ENCODE results near the gene SPOCK1.
"Not testable (repeated sequence)": the region's sequence is repeated elsewhere in the genome, so short reads cannot be mapped to it uniquely, and the experiment has no call there.

Gene SPOCK1

DNA sequence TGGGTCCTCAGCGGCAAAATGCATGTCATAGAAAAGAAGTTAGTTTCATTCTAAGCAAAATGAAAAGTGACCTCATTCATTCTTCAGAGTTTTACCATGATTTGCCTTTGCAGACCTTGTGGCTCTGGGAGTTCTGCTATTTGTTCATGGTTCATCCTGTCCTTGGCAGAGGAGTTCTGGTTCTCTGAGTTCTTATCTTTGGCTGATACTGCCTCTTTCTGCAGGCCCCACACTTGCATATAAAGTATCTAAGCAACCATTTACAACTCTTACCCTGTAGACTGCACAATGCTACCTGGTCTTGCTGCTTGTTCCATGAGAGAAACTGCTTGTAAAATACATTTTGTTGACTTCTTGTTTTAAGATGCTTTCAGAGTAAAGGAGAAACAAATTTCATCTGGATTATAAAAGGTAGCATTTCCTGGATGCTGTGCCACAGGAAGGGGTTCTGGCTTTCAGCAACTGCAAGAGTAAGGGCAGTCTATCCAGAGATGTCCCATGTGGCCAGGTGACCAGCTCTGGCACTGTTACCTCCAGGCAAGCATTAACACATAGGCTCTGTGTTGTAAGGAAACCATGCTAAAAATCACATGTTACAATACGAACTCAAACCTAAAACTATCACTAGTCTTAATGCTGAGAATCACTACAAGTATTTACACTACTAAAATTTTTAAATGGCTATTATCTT is 513.2 kb downstream of the SPOCK1 start:
- DNase-seq, result no peak

DNA sequence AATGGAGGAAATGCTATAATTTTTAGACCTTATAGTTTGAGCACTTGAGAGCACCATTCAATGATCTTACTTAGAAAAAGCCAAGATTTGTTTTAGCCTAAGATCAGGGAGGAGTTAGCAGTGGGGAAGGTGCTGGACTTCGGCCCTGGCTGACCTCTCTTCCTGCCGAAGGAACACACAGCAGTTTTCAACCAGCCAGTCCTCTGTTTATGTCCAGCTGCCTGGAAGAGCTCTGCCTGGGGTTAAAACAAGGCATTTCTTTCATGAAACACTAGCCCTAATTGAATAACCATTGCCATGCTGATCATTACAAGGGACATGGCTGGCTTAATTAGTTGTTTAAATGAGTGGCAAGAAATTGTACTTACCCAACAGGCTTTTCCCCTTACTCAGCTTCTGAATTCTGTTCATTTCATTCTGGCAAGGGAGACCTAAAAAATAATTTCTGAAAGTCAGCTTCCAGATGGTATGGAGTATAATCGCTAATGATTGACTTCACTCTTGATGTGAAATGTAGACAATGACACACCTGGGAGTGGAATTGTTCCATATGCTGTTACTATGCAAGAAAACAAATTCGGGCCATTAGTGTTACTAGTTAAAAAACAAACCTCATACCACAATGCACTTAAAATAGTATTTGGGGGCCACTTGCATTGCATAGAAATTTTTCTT is 514.2 kb downstream of the SPOCK1 start:
- no peak for DNase-seq

DNA sequence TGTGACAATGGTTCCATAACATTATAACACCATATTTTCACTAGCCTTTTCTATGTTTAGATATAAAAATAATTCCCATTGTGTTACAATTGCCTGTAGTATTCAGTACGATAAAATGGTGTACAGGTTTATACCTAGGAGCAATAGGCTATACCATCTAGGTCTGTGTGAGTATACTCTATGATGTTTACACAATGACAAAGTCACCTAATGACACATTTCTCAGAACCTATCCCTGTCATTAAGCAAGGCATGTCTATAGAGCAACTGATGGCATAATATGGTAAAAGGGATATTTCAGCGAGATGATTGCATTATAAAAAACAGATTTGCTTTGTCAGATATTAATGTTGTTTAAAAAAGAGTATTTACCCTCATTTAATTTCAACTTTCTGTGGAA is 517.2 kb downstream of the SPOCK1 start:
- no peak for DNase-seq

DNA sequence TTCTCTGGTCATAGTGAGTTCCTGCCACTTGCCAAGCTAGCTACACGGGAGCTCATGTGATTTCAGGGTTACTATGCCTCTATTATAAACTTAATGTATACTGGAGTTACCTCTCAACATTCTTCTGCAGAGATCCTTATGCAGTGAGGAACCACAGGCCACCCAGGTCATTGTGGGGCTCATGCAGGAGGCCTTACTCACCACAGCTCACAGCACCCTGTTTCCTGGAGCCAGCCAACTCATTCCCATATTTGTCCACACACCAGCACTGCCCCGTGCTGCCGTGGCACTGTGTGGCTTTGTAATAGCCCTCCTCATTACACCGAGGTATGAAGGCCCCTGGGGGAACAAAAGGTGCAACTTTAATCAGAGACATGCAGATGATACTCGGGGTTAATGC is 520.0 kb downstream of the SPOCK1 start:
- no peak for DNase-seq

DNA sequence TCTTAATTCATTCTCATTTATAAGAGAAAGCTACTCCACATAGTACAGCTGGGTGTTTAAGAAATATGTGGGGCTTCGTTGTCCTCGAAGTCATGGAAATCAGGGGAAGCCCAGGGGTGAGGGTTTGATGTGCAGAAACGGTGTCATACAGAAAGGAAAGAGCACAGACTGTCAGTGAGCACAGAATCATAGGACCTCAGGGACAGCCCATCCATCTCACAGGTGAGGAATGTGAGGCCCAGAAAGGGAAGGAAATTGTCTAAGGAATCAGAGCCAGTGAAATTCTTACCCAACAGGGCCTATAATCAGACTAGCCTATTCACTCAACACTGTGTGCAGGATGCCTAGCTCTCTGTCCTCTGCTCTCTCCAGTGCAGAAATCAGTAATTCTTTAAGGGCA is 535.6 kb downstream of the SPOCK1 start:
- DNase-seq, result no peak

DNA sequence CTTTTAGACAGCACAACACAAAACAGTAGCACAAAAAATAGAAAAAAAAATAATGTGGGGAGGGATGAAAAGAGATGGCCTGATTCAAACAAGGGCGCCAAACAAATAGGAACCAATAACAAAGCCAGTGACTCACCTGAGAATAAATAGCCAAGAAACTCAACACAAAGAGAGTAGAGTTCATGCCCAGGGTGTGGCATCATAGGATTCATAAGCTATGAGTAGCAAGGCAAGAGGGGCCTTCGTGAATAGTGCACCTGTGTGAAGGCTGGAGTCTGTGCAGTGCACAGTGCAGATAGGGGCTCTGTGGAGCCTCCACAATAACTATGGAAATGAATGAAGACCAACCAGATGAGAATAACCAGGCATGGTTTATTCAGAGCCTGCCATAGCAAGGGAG is 541.7 kb downstream of the SPOCK1 start:
- DNase-seq, result no peak

DNA sequence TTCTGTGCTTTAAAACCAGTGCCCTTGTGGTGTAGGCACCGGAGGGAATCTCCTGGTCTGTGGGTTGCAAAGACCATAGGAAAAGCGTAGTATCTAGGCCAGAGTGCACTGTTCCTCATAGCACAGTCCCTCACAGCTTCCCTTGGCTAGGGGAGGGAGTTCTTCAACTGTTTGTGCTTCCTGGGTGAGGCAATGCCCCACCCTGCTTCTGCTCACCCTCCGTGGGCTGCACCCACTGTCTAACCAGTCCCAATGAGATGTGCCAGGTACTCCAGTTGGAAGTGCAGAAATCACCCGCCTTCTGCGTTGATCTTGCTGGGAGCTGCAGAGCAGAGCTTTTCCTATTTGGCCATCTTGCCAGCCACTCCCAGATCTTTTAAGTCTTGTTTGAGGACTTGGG is 545.0 kb downstream of the SPOCK1 start:
- DNase-seq, result not testable (repeated sequence)

DNA sequence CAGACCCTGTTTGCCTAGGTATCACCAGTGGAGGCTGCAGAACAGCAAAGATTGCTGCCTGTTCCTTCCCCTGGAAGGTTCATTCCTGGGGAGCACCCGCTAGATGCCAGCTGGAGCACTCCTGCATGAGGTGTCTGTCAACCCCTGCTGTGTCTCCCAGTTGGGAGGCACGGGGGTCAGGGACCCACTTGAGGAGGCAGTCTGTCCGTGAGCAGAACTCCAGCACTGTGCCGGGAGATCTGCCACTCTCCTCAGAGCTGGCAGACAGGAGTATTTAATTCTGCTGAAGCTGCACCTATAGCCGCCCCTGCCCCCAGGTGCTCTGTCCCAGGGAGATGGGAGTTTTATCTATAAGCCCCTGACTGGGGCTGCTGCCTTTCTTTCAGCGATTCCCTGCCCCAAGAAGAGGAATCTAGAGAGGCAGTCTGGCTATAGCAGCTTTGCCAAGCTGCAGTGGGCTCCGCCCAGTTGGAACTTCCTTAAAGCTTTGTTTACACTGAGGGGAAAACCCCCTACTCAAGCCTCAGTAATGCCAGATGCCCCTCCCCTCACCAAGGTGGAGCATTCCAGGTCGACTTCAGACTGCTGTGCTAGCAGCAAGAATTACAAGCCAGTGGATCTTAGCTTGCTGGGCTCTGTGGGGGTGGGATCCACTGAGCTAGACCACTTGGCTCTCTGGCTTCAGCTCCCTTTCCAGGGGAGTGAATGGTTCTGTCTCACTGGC is 545.6 kb downstream of the SPOCK1 start:
- not testable (repeated sequence) for DNase-seq

DNA sequence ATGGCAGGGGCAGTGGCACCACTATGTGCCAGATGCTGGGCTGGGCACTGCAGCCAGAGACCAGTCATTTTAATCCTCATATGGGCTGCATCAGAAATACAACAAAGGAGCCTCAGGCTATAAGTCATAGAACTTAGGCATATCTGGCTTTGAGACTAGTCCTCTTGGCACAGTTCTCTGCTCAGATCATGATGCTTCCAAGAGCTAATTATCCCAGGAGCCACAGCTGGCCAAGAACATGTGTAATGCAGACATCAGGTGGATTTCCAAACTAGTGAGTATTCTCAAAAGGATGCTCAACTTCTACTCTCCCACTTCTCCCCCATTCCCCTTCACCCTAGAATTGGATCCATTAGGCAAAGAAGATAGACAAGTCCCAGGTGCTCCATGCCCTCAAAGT is 571.6 kb downstream of the SPOCK1 start:
- DNase-seq, result no peak

DNA sequence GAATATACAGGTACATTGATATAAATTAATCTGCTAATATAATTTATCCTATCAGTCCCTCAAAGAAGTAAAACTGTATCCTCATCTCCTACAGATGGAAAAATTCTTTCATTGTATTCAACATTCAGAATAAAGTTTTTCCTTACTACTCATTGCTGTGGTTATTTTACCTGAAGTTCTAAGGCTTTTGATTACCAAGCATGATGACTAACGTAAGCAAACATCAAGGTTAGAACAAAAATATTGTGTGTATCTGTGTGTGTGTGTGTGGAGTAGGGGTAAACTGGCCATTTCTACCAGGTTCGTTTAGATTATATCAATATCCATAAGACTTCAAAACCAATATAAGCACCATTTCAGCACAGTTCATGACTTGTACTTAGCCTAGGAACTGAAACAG is 573.1 kb downstream of the SPOCK1 start:
- DNase-seq, result no peak
